Bronchial epithelial cell (primary cell): ENCODE measurements around the gene MTHFSD. TPM values are rescaled to one million over a fixed set of nuclear protein-coding genes. Genes with fewer than 3 reads are reported as not detected.

ENCODE experiments used
- DNase-seq: peaks from one replicate; pipeline ENCODE4 v3.0.0-alpha.2; 2010; ENCODE audit warnings: low read depth
- FAIRE-seq: peaks from 2 replicates; lab custom pipeline; 2011; peaks lifted over from hg19 to GRCh38; lab: Jason Lieb, UNC
- H3K27me3 ChIP-seq: 2 replicates; pipeline ENCODE4 v1.5.1; 2011; ENCODE audit warnings: low read length; ENCODE audit not compliant: control insufficient read depth, insufficient read depth
- H3K36me3 ChIP-seq: 2 replicates; pipeline ENCODE4 v1.5.1; 2011; ENCODE audit warnings: low read length; ENCODE audit not compliant: control insufficient read depth, insufficient read depth
- H3K4me3 ChIP-seq: 2 replicates; pipeline ENCODE4 v1.5.1; 2011; ENCODE audit warnings: mild to moderate bottlenecking, low read depth, low read length, control low read depth
- CTCF ChIP-seq: IDR thresholded peaks from 2 replicates; pipeline ENCODE4 v1.5.1; 2011; ENCODE audit warnings: mild to moderate bottlenecking, moderate library complexity, low read length, control low read depth, inconsistent platforms; ENCODE audit not compliant: insufficient read depth, severe bottlenecking
- total RNA-seq: library from RNA; depleted of rRNA; stranded (reverse); fragments of >200 nt; gene quantifications from 2 replicates; pipeline ENCODE4 v1.2.1, GENCODE V29; 2014

The MTHFSD gene
- total RNA-seq, 1 donor from 2014 or later, result 13.2 TPM

GRCh38 chr16:86495357-86495701 is 59.7 kb downstream of the MTHFSD start:
- H3K36me3 ChIP-seq, result no peaks in the 10 kb centered on the region
- H3K4me3 ChIP-seq, result no peak overlapping the region
- TF ChIP-seq CTCF, result no peak
- no peak for DNase-seq
- no peak for FAIRE-seq
- peaks cover 73% of the 10 kb centered on the region for H3K27me3 ChIP-seq

- FAIRE-seq (no peak), DNase-seq (no peak)
- no peak for TF ChIP-seq CTCF
- peaks cover 67% of the 10 kb centered on the region for H3K27me3 ChIP-seq
- H3K4me3 ChIP-seq, result no peak overlapping the region
- no peaks in the 10 kb centered on the region for H3K36me3 ChIP-seq
Observed at GRCh38 chr16:86494565-86495356, 60.3 kb downstream of the MTHFSD start.

GRCh38 chr16:86494039-86494564 is 60.9 kb downstream of the MTHFSD start:
- Histone ChIP-seq H3K4me3 (no peak overlapping the region), H3K27me3 (peaks cover 68% of the 10 kb centered on the region), H3K36me3 (no peaks in the 10 kb centered on the region)
- DNase-seq (no peak), FAIRE-seq (no peak)
- TF ChIP-seq CTCF, result no peak

GRCh38 chr16:86492961-86493629 is 61.9 kb downstream of the MTHFSD start:
- FAIRE-seq, result no peak
- Histone ChIP-seq H3K4me3 (no peak overlapping the region), H3K36me3 (no peaks in the 10 kb centered on the region), H3K27me3 (peaks cover 61% of the 10 kb centered on the region)
- no peak for TF ChIP-seq CTCF
- no peak for DNase-seq

- H3K4me3 ChIP-seq, result no peak overlapping the region
- FAIRE-seq (peak; percentile 52), DNase-seq (no peak)
- peaks cover 57% of the 10 kb centered on the region for H3K27me3 ChIP-seq
- H3K36me3 ChIP-seq, result no peaks in the 10 kb centered on the region
- TF ChIP-seq CTCF, result no peak
Observed at GRCh38 chr16:86492267-86492960, 62.6 kb downstream of the MTHFSD start.
